Cardiac fibroblast (primary cell): Measurements from ENCODE around the gene DAB2IP.
A peak's percentile ranks its signal among the peaks of the same experiment; 100 is the strongest.

Source experiments
- DNase-seq, 2 donors: peaks; one replicate each; pipeline versions ENCODE4 v3.0.0 to v3.0.0-alpha.2; 2010; ENCODE audit warnings: low read depth in 2 of 2
- H3K4me3 ChIP-seq, 2 donors: replicated peaks in 1 of 2; 1 replicate in 1 of 2; 2 replicates in 1 of 2; pipeline ENCODE4 v1.5.1; 2011; ENCODE audit warnings: low read depth in 2 of 2, low read length in 2 of 2, mild to moderate bottlenecking in 2 of 2, moderate library complexity in 1 of 2
- CTCF ChIP-seq: IDR thresholded peaks from one replicate; pipeline ENCODE4 v1.5.1; 2011; ENCODE audit warnings: low read depth, mild to moderate bottlenecking, low read length, inconsistent platforms

Gene DAB2IP

GRCh38 chr9:121671612-121672155 is 20.2 kb downstream of the DAB2IP start:
- TF ChIP-seq CTCF = no peak
- DNase-seq = peak; percentile 52 to 82
- H3K4me3 ChIP-seq = no peak overlapping the region

- DNase-seq = peak; percentile 43 to 47
- TF ChIP-seq CTCF = no peak
- H3K4me3 ChIP-seq = no peak overlapping the region
Measured at GRCh38 chr9:121672213-121672612, 20.8 kb downstream of the DAB2IP start.

GRCh38 chr9:121672986-121673385 is 21.6 kb downstream of the DAB2IP start:
- H3K4me3 ChIP-seq = no peak overlapping the region
- no peak for TF ChIP-seq CTCF
- DNase-seq = no peak

GRCh38 chr9:121673576-121673975 is 22.1 kb downstream of the DAB2IP start:
- no peak for DNase-seq
- no peak overlapping the region for H3K4me3 ChIP-seq
- TF ChIP-seq CTCF = no peak

GRCh38 chr9:121674017-121674416 is 22.6 kb downstream of the DAB2IP start:
- TF ChIP-seq CTCF = no peak
- no peak for DNase-seq
- H3K4me3 ChIP-seq = no peak overlapping the region

- TF ChIP-seq CTCF = no peak
- no peak overlapping the region for H3K4me3 ChIP-seq
- peak; percentile 18 to 38 for DNase-seq
Measured at GRCh38 chr9:121674952-121675351, 23.5 kb downstream of the DAB2IP start.

- DNase-seq = no peak
- TF ChIP-seq CTCF = no peak
- H3K4me3 ChIP-seq = no peak overlapping the region
Measured at GRCh38 chr9:121675381-121675780, 23.9 kb downstream of the DAB2IP start.
